GM18858 (cell line): ENCODE results near the gene MAP4K3.

Source experiments
- ATAC-seq: cut with Tn5 transposase; IDR thresholded peaks from one replicate; pipeline ENCODE4 v1.9.1; 2021; ENCODE audit not compliant: unreplicated experiment

The MAP4K3 gene

GRCh38 chr2:39436592-39437521 lies at the start of gene MAP4K3:
TSS of gene MAP4K3 (minus strand) at chr2:39437285. CDS start at chr2:39436987, 298 bp downstream.
- peak; percentile 61 for ATAC-seq

GRCh38 chr2:39486071-39486470 lies 49.0 kb upstream of the MAP4K3 start:
- no peak for ATAC-seq

GRCh38 chr2:39484620-39485495 lies 47.8 kb upstream of the MAP4K3 start:
- no peak for ATAC-seq

- no peak for ATAC-seq
Measured at GRCh38 chr2:39484206-39484605, 47.1 kb upstream of the MAP4K3 start.

DNA sequence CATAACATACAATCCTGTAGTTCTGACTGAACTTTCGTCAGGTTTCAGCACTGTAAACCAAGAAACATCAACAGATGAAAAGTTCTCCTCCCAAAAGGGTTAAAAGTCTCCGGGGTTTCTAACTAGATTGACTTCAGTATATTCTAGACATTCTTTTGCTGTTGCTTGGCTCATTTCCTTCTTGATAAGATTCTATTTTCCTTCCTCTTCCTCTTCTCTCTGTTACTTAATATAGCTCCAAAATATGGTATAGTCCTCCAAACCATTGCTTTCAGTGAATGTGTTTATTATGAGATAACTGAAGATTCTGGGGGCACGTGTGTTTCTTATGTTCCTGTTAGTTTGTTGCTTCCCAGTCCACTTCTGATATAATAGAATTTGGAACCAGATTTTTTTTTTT lies 46.4 kb upstream of the MAP4K3 start:
- no peak for ATAC-seq

DNA sequence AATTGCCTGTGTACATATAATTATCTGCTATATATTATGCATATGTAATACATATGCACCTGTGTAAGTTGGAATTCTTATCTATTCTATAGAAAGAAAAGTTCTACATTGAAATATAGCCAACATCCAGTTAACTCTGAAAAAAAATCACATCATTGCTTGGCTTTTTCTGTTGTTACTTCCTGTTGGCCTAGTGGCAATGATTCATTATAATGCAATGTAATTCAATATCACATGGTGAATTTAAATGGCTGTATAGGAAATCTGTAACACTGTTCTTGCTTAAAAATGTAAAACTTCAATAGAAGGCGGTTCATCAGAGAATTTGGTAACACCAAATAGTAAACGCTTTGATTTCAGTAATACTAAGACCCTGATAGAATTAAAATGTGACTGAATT lies 44.5 kb upstream of the MAP4K3 start:
- no peak for ATAC-seq

DNA sequence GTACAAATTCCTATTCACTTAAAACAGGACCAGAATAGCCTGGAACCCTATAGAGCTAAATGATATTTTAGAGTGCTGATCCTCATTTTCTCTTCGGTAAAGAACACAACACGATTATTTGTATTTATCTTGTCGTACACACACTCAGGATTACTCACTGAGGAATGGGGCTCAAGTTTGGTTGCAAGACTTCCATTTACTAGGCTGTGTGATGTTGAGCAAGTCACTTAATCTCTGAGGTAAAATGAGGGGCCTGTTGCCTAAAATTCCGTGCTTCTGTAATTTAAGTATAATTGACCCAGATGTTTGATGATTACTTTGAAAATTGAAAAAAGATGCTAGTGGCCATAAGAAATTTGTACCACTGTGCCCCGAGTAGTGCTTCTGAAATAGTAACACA lies 42.6 kb upstream of the MAP4K3 start:
- no peak for ATAC-seq

DNA sequence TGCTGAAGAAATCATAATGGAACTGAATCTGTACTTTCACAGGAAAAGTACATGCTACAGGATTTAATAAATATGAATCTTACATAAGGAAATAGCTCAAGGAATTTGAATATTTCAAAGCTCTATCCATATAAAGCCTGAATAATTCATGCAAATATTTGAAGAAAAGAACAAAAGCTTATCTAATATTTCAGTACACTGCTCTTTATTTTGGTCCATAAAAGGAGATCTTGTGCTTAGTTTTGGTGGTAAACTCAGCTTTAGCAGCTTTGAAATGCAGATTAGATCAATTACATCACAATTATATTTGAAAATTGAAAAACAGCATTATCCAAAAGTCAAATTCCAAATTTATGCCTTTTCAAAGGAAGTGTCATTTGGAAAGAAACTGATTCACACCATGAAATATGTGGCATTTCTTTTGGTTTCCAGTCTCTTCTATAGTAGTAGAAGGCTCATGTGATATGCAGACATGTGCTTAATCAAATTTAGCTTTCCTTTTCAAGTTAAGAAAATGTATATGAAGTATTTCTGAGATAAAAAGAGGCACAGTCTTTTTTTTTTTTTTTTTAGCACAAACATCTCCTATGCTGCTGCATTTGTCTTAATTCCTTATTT lies 42.1 kb upstream of the MAP4K3 start:
- ATAC-seq = no peak

- peak; percentile 90 for ATAC-seq
Measured at GRCh38 chr2:39476524-39476923, 39.4 kb upstream of the MAP4K3 start.

DNA sequence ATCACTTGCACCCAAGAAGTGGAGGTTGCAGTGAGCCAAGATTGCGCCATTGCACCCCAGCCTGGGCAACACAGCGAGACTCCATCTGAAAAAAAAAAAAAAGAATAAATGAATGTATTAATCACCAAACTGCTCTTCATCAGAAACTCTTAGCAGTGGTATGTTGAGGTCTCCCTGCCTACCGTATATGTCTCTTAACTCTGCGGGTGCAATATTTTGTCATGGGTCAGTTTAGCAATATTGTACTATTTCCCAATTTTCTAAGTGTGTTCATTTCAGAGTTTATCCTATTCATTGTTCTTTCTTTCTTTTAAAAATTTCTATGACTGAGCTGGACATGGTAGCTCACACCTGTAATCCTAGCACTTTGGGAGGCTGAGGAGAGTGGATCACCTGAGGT lies 37.9 kb upstream of the MAP4K3 start:
- no peak for ATAC-seq

GRCh38 chr2:39470580-39470979 lies 33.5 kb upstream of the MAP4K3 start:
- ATAC-seq = peak; percentile 49

DNA sequence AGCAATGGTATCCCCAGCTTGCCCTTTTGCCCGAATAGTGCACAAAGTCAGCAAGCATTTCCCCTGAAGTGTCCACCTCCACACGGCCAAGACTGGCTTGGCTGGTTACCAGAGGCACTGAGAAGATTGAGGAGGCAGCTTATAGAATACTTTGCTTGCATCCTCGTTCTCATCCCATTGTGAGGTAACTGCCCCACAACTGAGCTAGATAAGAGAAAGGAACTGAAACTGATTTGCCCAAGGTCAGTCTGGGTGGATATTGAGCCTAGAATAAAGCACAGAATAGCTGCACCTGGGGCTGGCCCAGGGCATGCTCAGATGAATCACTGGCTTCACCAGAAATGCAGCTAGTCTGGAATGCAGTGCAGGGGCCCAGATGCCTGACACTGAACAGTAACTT lies 32.7 kb upstream of the MAP4K3 start:
- peak; percentile 74 for ATAC-seq

GRCh38 chr2:39468579-39469451 lies 31.7 kb upstream of the MAP4K3 start:
- ATAC-seq = no peak

DNA sequence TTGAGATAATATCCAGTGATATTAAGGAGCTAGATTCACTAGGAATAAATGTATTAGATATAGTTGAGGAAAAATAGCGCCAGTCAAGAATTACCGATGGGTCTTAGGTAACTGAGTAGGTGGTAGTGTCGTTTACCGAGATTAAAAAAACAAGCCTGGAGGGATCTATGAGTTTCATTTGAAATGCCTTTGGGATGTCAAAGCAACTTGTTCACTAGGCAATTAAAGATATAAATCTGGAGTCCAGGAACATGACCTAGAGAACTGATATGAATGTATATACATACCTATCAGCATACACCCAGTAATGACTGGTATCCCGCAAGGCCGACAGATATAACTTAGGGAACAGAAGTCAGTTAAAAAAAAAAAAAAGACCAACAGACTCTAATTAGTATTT lies 29.2 kb upstream of the MAP4K3 start:
- ATAC-seq = no peak

DNA sequence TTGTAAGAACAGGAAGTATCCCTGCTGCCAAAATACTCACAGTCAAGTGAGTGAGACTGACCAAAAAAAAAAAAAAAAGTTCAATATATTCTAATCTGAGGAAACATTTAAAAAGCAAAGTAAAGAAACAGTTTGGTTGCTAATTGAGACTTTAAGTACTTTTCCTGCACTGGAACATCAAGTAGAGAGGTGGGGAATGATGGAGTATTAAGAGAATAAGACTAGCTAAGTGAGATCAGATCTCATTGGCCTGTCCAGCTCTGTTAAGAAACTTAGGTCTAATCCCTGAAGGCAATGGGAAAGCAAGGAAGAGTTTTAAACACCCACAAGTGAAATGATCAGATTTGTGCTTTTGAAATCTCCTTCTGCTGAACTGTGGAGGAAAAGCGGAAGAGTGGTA lies 27.8 kb upstream of the MAP4K3 start:
- ATAC-seq = no peak

- ATAC-seq = no peak
Measured at GRCh38 chr2:39455826-39456225, 18.7 kb upstream of the MAP4K3 start.

DNA sequence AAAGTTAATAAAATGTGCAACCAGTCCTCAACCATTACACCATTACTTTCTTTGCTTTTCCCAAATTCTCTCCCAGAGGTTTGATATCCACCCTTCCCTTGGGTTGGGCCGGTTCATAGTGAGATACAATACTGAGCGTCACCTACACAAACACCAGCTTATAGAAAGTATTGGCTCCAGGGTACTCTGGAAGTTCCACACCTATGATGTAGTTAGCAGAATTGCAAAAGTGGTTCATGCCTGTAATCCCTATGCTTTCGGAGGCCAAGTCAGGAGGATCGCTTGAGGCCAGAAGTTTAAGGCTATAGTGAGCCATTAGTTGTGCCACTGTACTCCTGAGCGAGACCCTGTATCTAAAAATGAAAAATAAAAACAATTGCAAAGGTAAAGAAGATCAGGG lies 15.3 kb upstream of the MAP4K3 start:
- no peak for ATAC-seq

DNA sequence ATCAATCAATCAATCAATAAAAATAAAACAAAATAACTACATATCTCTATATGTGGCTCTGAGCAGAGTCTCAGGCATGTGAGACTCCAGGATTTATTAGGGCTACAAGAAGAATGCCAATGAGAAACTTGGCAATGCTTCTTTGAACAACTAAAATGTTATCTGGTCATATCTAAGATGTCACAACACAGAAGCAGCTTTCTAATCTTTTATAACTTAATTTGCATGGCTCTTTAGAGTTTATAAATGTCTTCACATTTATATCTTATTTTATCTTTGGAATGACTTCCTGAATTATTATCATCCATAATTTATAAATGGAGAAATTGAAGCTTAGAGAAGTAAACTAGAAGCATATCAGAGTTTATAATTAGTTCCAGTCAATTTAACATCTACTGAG lies 14.9 kb upstream of the MAP4K3 start:
- ATAC-seq = no peak

GRCh38 chr2:39448169-39448502 lies 11.1 kb upstream of the MAP4K3 start:
- no peak for ATAC-seq

GRCh38 chr2:39447266-39448168 lies 10.4 kb upstream of the MAP4K3 start:
- ATAC-seq = no peak
